Tibial artery (tissue), 4 donors: ENCODE results near the gene FTH1.

Experiments used
- DNase-seq, 2 donors: peaks; one replicate each; pipeline ENCODE4 v3.0.0-alpha.2; 2019
- H3K27ac ChIP-seq, 2 donors: fragments of 200-600 bp; sonication (generic) in 1 of 2; 1 replicate in 1 of 2; 2 replicates in 1 of 2; pipeline ENCODE4 v1.5.1; 2018 to 2019; ENCODE audit warnings: mild to moderate bottlenecking in 1 of 2
- H3K27me3 ChIP-seq, 2 donors: fragments of 200-600 bp; sonication (generic) in 1 of 2; one replicate each; pipeline versions ENCODE4 v1.5.1 to v1.6.0; 2016 to 2019
- H3K36me3 ChIP-seq, 3 donors: fragments of 200-600 bp; sonication (generic) in 2 of 3; one replicate each; pipeline ENCODE4 v1.5.1; 2016 to 2019; ENCODE audit warnings: mild to moderate bottlenecking in 2 of 3
- H3K4me1 ChIP-seq, 4 donors: fragments of 200-600 bp; sonication (generic) in 2 of 4; 1 replicate in 3 of 4; 2 replicates in 1 of 4; pipeline ENCODE4 v1.5.1; 2016 to 2019
- H3K4me3 ChIP-seq, 2 donors: fragments of 200-600 bp; sonication (generic) in 1 of 2; 1 replicate in 1 of 2; 2 replicates in 1 of 2; pipeline ENCODE4 v1.5.1; 2018 to 2019; ENCODE audit warnings: mild to moderate bottlenecking in 2 of 2
- H3K9me3 ChIP-seq, 3 donors: fragments of 200-600 bp; sonication (generic) in 1 of 3; one replicate each; pipeline ENCODE4 v1.5.1; 2016 to 2019
- intact Hi-C: fragments of 100-400 bp; cut with DNase I; formaldehyde crosslinking; loops from one replicate; pipeline ENCODE4 v1.15.0; 2023; ENCODE audit warnings: low total_unique reads
- TF ChIP-seq, protein P1 (sequence below), 2 experiments: fragments of 200-600 bp in 1 of 2; fragments of 450-650 bp in 1 of 2; IDR thresholded peaks; one replicate each; pipeline ENCODE4 v1.5.1; 2017 to 2019; ENCODE audit warnings: antibody characterized with exemption in 2 of 2, mild to moderate bottlenecking in 1 of 2, moderate library complexity in 1 of 2

FTH1 gene

DNA sequence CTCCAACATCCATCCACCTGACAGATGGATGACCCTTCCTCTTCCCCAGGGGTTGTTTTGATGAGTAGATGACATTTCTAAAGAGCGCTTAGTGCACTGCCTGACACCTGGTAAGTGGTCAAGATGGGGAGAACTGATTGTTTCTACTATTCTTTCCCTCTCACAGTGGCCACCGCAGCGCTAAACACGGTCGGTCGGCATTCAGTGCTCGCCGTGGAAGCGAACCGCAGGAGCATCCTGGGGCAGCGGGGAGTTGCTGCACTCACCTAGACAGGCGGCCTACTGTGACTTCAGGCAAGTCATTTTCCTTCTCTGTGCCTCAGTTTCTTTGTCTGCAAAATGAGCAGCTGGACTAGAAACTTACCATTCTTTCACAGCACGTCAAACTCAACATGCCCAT is 22.2 kb downstream of the FTH1 start:
- H3K27me3 ChIP-seq: no peaks in the 10 kb centered on the region
- no peaks in the 10 kb centered on the region for H3K36me3 ChIP-seq
- DNase-seq: no peak
- no peak overlapping the region for H3K4me3 ChIP-seq
- TF ChIP-seq, protein P1, sequence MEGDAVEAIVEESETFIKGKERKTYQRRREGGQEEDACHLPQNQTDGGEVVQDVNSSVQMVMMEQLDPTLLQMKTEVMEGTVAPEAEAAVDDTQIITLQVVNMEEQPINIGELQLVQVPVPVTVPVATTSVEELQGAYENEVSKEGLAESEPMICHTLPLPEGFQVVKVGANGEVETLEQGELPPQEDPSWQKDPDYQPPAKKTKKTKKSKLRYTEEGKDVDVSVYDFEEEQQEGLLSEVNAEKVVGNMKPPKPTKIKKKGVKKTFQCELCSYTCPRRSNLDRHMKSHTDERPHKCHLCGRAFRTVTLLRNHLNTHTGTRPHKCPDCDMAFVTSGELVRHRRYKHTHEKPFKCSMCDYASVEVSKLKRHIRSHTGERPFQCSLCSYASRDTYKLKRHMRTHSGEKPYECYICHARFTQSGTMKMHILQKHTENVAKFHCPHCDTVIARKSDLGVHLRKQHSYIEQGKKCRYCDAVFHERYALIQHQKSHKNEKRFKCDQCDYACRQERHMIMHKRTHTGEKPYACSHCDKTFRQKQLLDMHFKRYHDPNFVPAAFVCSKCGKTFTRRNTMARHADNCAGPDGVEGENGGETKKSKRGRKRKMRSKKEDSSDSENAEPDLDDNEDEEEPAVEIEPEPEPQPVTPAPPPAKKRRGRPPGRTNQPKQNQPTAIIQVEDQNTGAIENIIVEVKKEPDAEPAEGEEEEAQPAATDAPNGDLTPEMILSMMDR (IDR thresholded peaks at IDR 0.05): no peak
- intact Hi-C loops: loop anchor here (5.0 kb wide), 1 partner anchor 148 kb away; no protein-coding TSS in a partner anchor
- H3K9me3 ChIP-seq: no peaks in the 10 kb centered on the region
- H3K4me1 ChIP-seq: peaks cover 0 to 31% (median 22%) of the 10 kb centered on the region in 4 donors
- H3K27ac ChIP-seq: no peak overlapping the region

GRCh38 chr11:61940466-61940865 is 27.0 kb downstream of the FTH1 start:
- intact Hi-C loops: no loop called here
- no peak overlapping the region for H3K27ac ChIP-seq
- no peaks in the 10 kb centered on the region for H3K27me3 ChIP-seq
- H3K4me1 ChIP-seq: no peaks in the 10 kb centered on the region
- no peak overlapping the region for H3K4me3 ChIP-seq
- H3K36me3 ChIP-seq: no peaks in the 10 kb centered on the region
- H3K9me3 ChIP-seq: peaks cover 0 to 19% (median 0%) of the 10 kb centered on the region in 3 donors
- no peak for DNase-seq
- TF ChIP-seq, protein P1 (IDR thresholded peaks at IDR 0.05): no peak

GRCh38 chr11:61935861-61936260 is 31.6 kb downstream of the FTH1 start:
- Histone ChIP-seq H3K27ac (no peak overlapping the region), H3K36me3 (no peaks in the 10 kb centered on the region), H3K9me3 (peaks cover 0 to 22% (median 0%) of the 10 kb centered on the region in 3 donors), H3K4me3 (no peak overlapping the region), H3K4me1 (no peaks in the 10 kb centered on the region), H3K27me3 (no peaks in the 10 kb centered on the region)
- intact Hi-C loops: no loop called here
- no peak for DNase-seq
- TF ChIP-seq, protein P1 (IDR thresholded peaks at IDR 0.05): no peak

DNA sequence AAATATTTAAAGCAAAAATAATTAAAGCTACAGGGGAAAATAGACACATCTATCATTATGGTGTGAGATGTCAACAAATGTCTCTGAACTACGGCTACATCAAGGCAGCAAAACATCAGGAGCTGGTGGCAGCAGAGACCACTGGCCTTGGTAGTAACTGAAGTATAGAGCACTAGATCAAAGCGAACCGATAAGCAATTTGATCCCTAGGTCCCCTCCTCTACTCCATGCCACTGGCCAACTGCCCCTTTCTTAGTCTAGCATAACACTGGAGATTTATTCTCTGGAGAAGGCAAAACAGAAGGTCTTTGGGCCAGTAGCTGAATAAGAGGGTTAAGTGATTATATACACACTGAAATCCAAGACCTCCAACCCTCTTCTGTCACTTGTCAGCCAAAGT is 36.5 kb downstream of the FTH1 start:
- Histone ChIP-seq H3K4me3 (no peak overlapping the region), H3K27ac (no peak overlapping the region), H3K36me3 (no peaks in the 10 kb centered on the region), H3K9me3 (peaks cover 0 to 8% (median 0%) of the 10 kb centered on the region in 3 donors), H3K27me3 (no peaks in the 10 kb centered on the region), H3K4me1 (no peaks in the 10 kb centered on the region)
- intact Hi-C loops: no loop called here
- DNase-seq: no peak
- TF ChIP-seq, protein P1 (IDR thresholded peaks at IDR 0.05): no peak

GRCh38 chr11:61928606-61929005 is 38.8 kb downstream of the FTH1 start:
- Histone ChIP-seq H3K4me3 (no peak overlapping the region), H3K27ac (no peak overlapping the region), H3K9me3 (peaks cover 0 to 3% (median 0%) of the 10 kb centered on the region in 3 donors), H3K4me1 (peaks cover 0 to 4% (median 2%) of the 10 kb centered on the region in 4 donors), H3K36me3 (no peaks in the 10 kb centered on the region), H3K27me3 (no peaks in the 10 kb centered on the region)
- intact Hi-C loops: no loop called here
- DNase-seq: no peak
- TF ChIP-seq, protein P1 (IDR thresholded peaks at IDR 0.05): no peak

GRCh38 chr11:61927501-61927900 is 39.9 kb downstream of the FTH1 start:
- intact Hi-C loops: no loop called here
- H3K36me3 ChIP-seq: no peaks in the 10 kb centered on the region
- no peak overlapping the region for H3K4me3 ChIP-seq
- H3K9me3 ChIP-seq: no peaks in the 10 kb centered on the region
- H3K27me3 ChIP-seq: peaks cover 0 to under 1% of the 10 kb centered on the region in 2 donors
- H3K4me1 ChIP-seq: peaks cover 0 to 14% (median 10%) of the 10 kb centered on the region in 4 donors
- TF ChIP-seq, protein P1 (IDR thresholded peaks at IDR 0.05): no peak
- DNase-seq: no peak
- no peak overlapping the region for H3K27ac ChIP-seq
